ENCODE results near the gene GLDC. TPM values are rescaled to one million over a fixed set of nuclear protein-coding genes. Genes with fewer than 3 reads are reported as not detected.

Gene GLDC
- total RNA-seq, 1 donor from 2014 or later, result 100 TPM

DNA sequence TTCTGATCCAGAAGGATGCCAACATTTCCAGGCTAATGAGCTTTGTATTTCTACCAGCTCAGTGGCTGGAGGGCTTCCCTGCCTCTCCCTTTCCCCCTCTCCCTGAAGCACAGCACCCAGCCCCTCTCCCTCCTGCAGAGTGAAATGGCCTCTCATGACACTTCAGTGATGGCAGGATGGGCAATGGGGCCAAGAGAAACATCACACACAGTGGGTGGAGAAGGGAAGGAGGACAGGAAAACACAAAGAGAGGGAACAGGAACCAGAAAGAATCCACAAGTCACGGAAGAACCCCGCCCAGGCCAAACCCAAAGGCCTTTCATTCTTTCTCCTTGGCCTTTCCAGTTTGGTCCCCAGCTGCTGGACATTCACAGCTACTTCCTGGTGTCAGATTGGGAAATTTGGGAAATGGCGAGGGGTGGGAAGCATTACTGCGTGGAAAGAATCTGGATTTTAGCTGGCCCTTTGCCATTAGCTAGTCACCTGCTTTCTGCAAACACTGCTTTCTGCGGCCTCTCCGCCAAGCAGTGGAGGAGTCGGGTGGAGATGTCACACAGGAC is 82.6 kb downstream of the GLDC start:
- Histone ChIP-seq H3K4me2 (no peak overlapping the region), H3F3A (ENCODE audit: low read depth) (no peaks in the 10 kb centered on the region), H3K36me3 (no peaks in the 10 kb centered on the region), H3K79me2 (ENCODE audit: low read depth) (no peaks in the 10 kb centered on the region), H3K9me3 (ENCODE audit: low read depth) (no peaks in the 10 kb centered on the region), H3K4me1 (no peaks in the 10 kb centered on the region), H3K27me3 (no peaks in the 10 kb centered on the region), H3K4me3 (no peak overlapping the region), H2AFZ (replicated peaks) (no peak overlapping the region), H3K9ac (no peak overlapping the region), H4K20me1 (ENCODE audit: low read depth) (no peaks in the 10 kb centered on the region), H3K27ac (no peak overlapping the region)
- Mint-ChIP-seq H3K27me3 (ENCODE audit: insufficient read depth, low read depth) (no peaks in the 10 kb centered on the region), H3K4me1 (peaks cover 19% of the 10 kb centered on the region), H3K4me3 (no peak overlapping the region), H3K36me3 (peaks cover 31% of the 10 kb centered on the region), H3K9me3 (no peaks in the 10 kb centered on the region), H3K27ac (peak overlapping the region; percentile 54)
- TF ChIP-seq EZH2 (IDR thresholded peaks at IDR 0.05) (no peak), EZH2phosphoT487 (IDR thresholded peaks at IDR 0.05) (no peak)
- TF ChIP-seq, protein P1, sequence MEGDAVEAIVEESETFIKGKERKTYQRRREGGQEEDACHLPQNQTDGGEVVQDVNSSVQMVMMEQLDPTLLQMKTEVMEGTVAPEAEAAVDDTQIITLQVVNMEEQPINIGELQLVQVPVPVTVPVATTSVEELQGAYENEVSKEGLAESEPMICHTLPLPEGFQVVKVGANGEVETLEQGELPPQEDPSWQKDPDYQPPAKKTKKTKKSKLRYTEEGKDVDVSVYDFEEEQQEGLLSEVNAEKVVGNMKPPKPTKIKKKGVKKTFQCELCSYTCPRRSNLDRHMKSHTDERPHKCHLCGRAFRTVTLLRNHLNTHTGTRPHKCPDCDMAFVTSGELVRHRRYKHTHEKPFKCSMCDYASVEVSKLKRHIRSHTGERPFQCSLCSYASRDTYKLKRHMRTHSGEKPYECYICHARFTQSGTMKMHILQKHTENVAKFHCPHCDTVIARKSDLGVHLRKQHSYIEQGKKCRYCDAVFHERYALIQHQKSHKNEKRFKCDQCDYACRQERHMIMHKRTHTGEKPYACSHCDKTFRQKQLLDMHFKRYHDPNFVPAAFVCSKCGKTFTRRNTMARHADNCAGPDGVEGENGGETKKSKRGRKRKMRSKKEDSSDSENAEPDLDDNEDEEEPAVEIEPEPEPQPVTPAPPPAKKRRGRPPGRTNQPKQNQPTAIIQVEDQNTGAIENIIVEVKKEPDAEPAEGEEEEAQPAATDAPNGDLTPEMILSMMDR (IDR thresholded peaks at IDR 0.05), result no peak
- no peak for DNase-seq (ENCODE audit: low spot score)

DNA sequence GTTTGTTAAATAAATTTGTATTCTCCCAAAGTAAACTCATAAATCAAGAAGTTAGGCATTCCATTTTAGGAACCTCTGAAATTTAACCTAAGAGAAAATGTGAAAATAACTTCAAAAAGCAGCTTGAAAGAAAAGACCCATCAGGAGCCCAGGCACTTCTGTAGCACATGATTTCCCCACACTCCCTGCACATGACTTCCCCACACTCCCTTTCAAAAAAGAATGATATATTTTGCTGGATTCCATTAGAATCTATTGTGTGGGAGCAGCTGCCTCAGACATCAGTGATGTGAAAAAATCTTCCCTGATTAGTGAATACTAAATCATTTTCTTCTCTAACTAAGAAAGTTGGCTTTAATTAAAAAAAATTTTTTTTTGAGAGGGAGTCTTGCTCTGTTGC is 83.3 kb downstream of the GLDC start:
- H3K36me3 Mint-ChIP-seq, result peaks cover 31% of the 10 kb centered on the region
- H3K4me1 Mint-ChIP-seq, result peaks cover 26% of the 10 kb centered on the region
- H3K9me3 Mint-ChIP-seq, result no peaks in the 10 kb centered on the region
- no peak overlapping the region for H3K27ac Mint-ChIP-seq
- Histone ChIP-seq H3F3A (ENCODE audit: low read depth) (no peaks in the 10 kb centered on the region), H3K9me3 (ENCODE audit: low read depth) (no peaks in the 10 kb centered on the region), H4K20me1 (ENCODE audit: low read depth) (no peaks in the 10 kb centered on the region), H3K4me3 (no peak overlapping the region), H3K27me3 (no peaks in the 10 kb centered on the region), H3K79me2 (ENCODE audit: low read depth) (no peaks in the 10 kb centered on the region), H2AFZ (replicated peaks) (no peak overlapping the region), H3K4me1 (no peaks in the 10 kb centered on the region), H3K9ac (no peak overlapping the region), H3K4me2 (no peak overlapping the region), H3K27ac (no peak overlapping the region), H3K36me3 (no peaks in the 10 kb centered on the region)
- TF ChIP-seq EZH2phosphoT487 (IDR thresholded peaks at IDR 0.05), result no peak
- TF ChIP-seq, protein P1 (IDR thresholded peaks at IDR 0.05), result no peak
- no peak for TF ChIP-seq EZH2 (IDR thresholded peaks at IDR 0.05)
- no peaks in the 10 kb centered on the region for H3K27me3 Mint-ChIP-seq (ENCODE audit: insufficient read depth, low read depth)
- DNase-seq (ENCODE audit: low spot score), result no peak
- H3K4me3 Mint-ChIP-seq, result no peak overlapping the region

DNA sequence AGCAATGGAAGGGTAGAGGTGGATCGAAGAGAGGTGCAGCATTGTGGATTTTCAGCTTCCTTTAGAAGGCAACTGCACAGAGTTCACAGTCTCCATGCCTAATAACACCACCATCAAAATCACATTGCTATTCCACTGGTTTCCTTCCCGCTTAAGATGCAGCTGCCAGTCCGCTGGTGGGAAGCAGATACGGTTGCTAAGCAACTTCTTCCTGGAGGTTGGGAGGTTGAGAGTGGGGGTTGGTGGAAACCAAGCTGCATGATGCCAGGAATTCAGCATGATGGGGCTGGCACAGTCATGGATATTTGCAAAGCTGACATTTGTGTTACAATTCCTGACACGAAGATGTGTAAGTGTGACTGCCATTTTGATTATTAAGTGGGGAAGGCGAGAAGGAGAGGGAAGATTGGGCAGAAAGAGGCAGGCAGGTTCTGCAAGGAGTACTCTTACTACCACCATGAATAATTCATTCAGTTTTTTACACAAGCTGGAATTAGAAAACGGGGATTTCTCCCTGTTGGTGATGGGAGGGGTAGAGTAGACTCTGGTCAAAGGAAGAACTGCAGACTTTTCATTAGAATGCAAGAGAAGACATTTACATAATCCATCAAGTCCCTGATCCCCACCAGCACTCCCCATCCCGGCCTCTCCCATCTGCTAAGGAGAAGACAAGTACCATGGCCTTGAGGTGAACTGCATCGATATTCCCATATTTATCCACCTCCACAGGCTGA is 87.5 kb downstream of the GLDC start:
- Mint-ChIP-seq H3K4me1 (peaks cover 29% of the 10 kb centered on the region), H3K9me3 (no peaks in the 10 kb centered on the region), H3K36me3 (peaks cover 41% of the 10 kb centered on the region), H3K27me3 (ENCODE audit: insufficient read depth, low read depth) (peaks cover 8% of the 10 kb centered on the region), H3K4me3 (peak overlapping the region; percentile 74), H3K27ac (peak overlapping the region; percentile 93)
- no peaks in the 10 kb centered on the region for H3K4me1 ChIP-seq
- H3K36me3 ChIP-seq, result no peaks in the 10 kb centered on the region
- no peak overlapping the region for H3K4me2 ChIP-seq
- H3K9me3 ChIP-seq (ENCODE audit: low read depth), result no peaks in the 10 kb centered on the region
- no peaks in the 10 kb centered on the region for H3F3A ChIP-seq (ENCODE audit: low read depth)
- no peak overlapping the region for H3K4me3 ChIP-seq
- TF ChIP-seq, protein P1 (IDR thresholded peaks at IDR 0.05), result no peak
- TF ChIP-seq EZH2 (IDR thresholded peaks at IDR 0.05) (no peak), EZH2phosphoT487 (IDR thresholded peaks at IDR 0.05) (no peak)
- H3K27ac ChIP-seq, result no peak overlapping the region
- H3K27me3 ChIP-seq, result no peaks in the 10 kb centered on the region
- no peak overlapping the region for H3K9ac ChIP-seq
- no peaks in the 10 kb centered on the region for H4K20me1 ChIP-seq (ENCODE audit: low read depth)
- no peaks in the 10 kb centered on the region for H3K79me2 ChIP-seq (ENCODE audit: low read depth)
- DNase-seq (ENCODE audit: low spot score), result peak; percentile 15
- no peak overlapping the region for H2AFZ ChIP-seq (replicated peaks)

All from neural progenitor cell (in vitro differentiated cells).